ENCODE data around the gene CFAP119.
A peak's percentile ranks its signal among the peaks of the same experiment; 100 is the strongest.

CFAP119 gene

GRCh38 chr16:30782486-30783279 lies 20.8 kb upstream of the CFAP119 start:
- no peak for DNase-seq (ENCODE audit: low read depth in 2 of 2)

GRCh38 chr16:30780549-30780948 lies 18.7 kb upstream of the CFAP119 start:
- no peak for DNase-seq (ENCODE audit: low read depth in 2 of 2)

DNA sequence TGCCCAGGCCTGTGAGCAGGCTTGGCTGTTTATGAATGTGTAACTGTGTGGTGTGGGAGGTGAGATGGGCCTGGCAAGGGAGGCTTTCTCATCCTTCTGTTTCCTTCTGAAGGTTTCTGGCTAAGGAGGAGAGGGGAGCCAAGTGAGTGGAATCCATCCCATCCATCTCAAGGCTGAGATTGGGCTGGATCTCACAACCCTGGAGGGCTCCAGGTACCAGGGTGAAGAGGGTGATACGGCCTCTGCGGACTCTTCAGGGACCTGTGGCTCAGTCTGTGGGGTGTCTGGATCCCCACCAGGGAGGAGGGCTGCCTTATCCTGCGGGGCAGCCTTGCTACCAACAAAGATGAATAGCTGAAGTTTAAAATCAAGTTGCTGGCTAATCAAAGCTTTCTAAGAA lies 18.2 kb upstream of the CFAP119 start:
- DNase-seq (ENCODE audit: low read depth in 2 of 2): no peak

GRCh38 chr16:30779596-30779995 lies 17.7 kb upstream of the CFAP119 start:
- no peak for DNase-seq (ENCODE audit: low read depth in 2 of 2)

- no peak for DNase-seq (ENCODE audit: low read depth in 2 of 2)
Measured at GRCh38 chr16:30778549-30779244, 16.8 kb upstream of the CFAP119 start.

DNA sequence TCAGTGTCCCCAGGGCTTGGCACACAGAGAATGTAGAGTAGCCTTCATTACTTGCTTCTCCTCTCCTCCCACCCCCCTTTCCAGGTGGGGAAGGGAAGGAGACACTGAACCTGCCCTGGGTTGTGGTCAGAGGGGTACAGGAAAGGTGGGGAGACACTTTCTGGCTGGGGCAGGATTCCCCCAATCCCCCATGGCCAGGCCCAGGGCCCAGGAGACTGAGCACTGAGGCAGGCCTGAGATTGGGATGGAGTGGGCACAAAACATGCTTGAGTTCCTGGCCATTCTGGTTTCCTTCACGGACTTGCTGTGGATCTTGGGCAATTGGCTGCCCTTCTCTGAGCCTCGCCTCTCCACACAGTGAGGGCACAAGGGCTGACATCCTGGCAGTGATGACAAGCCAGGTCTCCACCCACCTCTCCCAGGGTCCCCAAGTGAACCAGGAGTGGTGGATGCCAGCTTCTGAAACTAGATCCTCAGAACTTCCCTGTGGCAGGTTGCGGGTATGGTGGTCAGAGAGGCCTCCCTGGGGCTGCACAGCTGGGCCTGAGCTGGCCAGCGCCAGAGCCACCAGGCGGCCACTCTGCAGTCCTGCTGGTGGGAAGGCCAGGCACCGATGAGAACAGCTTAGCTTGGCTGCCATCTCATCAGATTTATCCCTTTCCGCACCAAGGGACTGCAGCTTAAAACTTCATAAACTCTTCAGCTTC lies 15.9 kb upstream of the CFAP119 start:
- no peak for DNase-seq (ENCODE audit: low read depth in 2 of 2)

DNA sequence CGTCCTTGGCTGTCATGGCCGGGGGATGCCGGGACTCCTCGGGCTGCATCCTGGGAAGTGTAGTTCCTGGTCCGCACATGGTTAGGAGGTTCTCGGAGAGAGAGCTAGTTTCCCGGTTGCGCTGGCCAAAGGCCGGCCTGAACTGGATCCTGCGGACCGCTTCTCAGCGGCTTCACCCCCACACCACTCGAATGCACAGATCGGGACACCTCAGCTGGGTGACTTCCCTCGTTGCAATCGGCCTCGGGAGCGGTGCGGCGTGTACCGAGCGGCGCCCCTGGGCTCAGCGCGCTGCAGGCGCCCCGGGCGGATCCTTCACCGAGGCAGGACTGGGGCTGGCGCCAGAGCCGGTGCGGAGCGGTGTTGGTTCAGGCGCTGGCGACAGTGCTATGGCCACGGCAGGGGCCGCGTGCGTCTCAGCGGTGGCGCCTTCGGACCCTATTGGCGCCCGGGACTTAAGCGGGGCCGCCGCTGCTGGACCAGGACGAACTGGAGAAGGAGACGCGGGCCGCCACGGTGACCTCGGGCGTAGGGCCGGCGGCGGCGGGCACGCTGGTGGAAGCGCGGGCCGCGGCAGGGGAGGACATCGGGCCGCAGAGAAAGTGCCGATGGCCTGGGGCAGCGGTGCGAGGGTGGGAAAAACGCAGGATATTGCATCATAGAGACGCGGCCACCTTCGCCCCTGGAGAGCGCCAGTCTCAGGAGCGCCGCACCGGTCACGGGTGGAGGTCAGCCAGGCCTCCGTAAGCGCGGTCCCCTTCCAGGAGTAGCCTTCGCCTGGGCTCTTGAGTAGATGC lies 13.7 kb upstream of the CFAP119 start:
- peak in 1 of 2 donors; percentile 8 for DNase-seq (ENCODE audit: low read depth in 2 of 2)

- no peak for DNase-seq (ENCODE audit: low read depth in 2 of 2)
Measured at GRCh38 chr16:30775131-30775391, 13.2 kb upstream of the CFAP119 start.

DNA sequence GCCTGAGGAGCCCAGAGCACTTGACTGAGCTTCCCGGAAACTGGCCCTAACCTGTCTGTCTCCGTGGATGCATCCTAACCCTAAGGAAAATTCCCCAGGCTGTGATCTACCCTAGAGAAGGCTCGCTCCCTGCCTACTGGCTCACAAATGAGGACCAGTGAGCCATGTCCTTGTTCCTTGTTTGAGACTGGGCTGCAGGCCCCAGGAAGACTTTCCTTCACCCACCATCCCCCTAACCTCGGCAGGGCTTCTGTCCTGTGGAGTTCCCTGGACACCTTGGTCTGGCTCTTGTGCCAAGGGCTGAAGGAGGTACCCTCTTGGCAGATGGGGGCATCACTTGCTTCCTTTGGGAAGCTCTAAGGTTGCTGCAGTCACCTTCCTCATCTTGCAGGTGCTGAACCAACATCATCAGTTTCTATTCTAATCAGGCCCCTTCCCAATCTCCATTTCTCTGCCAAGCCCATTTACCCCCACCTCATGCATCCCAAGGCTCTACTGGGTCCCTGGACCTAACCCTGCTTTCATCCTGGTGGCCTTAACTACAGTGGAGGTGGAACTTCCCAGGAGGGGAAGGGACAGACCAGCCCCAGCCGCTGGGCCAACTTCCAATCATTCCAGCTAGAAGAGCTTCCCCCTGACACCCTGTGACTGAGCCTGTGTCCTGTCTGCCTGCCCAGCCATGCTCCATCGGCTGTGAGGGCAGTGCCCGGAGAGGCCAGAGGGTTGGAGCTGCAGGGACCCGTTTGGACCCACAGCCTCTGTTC lies 12.7 kb upstream of the CFAP119 start:
- DNase-seq (ENCODE audit: low read depth in 2 of 2): no peak

DNA sequence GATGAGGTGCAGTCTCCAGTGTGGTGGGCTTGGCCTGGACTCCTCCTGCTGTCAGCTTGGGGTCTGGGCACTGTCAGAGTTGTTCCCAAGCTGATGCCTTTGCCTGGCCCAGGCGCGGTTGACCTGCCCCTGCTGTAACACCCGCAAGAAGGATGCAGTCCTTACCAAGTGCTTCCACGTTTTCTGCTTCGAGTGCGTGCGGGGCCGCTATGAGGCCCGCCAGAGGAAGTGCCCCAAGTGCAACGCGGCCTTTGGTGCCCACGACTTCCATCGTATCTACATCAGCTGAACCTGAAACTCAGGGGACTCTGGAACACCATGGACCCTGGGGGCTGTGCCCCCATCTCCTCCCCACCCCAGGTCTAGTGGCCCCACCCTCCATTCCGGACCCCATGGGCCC lies 12.0 kb upstream of the CFAP119 start:
- no peak for DNase-seq (ENCODE audit: low read depth in 2 of 2)

DNA sequence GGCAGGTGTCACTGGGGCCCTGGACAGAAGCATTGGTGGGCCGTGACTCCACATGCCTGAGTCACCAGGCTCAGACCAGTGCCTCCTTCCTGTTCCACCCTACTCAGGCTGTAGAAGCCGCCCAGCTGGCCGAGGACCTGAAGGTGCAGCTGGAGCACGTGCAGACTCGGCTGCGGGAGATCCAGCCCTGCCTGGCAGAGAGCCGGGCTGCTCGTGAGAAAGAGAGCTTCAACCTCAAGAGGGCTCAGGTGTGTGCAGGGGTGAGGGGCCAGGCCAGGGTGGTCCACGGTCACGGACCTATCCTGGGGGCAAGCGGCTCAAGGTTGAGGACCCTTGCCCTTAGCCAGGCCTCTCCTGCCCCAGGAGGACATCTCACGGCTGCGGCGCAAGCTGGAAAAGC lies 9.9 kb upstream of the CFAP119 start:
- no peak for DNase-seq (ENCODE audit: low read depth in 2 of 2)

DNA sequence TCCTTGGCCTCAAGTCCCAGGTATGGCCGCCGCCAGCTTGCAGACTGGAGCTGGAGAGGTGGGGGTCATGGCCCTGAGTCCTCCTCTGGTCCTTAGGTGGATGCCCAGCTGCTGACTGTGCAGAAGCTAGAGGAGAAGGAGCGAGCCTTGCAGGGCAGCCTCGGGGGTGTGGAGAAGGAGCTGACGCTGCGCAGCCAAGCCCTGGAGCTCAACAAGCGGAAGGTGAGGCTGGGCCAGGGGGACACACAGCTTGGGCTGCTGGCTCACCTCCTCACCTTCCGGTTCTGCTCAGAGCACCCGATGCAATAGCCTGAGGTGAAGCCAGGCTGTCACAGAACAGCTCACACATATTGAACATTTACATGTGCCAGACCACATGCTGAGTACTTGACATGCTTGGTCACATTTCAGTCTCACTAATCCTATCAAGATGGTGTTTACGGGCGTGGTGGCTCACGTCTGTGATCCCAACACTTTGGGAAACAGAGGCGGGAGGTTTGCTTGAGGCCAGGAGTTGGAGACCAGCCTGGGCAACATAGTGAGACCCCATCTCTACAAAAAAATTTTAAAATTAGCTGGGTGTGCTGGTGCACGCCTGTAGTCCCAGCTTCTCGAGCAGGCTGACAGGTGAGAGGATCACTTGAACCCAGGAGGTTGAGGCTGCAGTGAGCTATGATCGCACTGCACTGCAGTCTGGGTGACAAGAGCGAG lies 7.7 kb upstream of the CFAP119 start:
- no peak for DNase-seq (ENCODE audit: low read depth in 2 of 2)

- DNase-seq (ENCODE audit: low read depth in 2 of 2): no peak
Measured at GRCh38 chr16:30768583-30769181, 6.8 kb upstream of the CFAP119 start.

- no peak for DNase-seq (ENCODE audit: low read depth in 2 of 2)
Measured at GRCh38 chr16:30767767-30768465, 6.1 kb upstream of the CFAP119 start.

- no peak for DNase-seq (ENCODE audit: low read depth in 2 of 2)
Measured at GRCh38 chr16:30766933-30767284, 5.0 kb upstream of the CFAP119 start.

GRCh38 chr16:30766206-30766932 lies 4.5 kb upstream of the CFAP119 start:
- DNase-seq (ENCODE audit: low read depth in 2 of 2): no peak

GRCh38 chr16:30764816-30765465 lies 3.1 kb upstream of the CFAP119 start:
- DNase-seq (ENCODE audit: low read depth in 2 of 2): no peak

GRCh38 chr16:30764086-30764485 lies 2.2 kb upstream of the CFAP119 start:
- DNase-seq (ENCODE audit: low read depth in 2 of 2): no peak

Measured in stimulated activated CD8-positive, alpha-beta memory T cell treated with anti-CD3 and anti-CD28 coated beads, Interleukin-7, amount 100 ng/mL, for 1 hour (primary cell).